Erythroblast (primary cell): Measurements from ENCODE around the gene STARD3.

Source experiments
- GATA1 ChIP-seq: IDR thresholded peaks from 2 replicates; pipeline ENCODE4 v1.6.1; 2011; ENCODE audit warnings: low read depth, mild to moderate bottlenecking, control low read depth, low read length, moderate library complexity
- POLR2A ChIP-seq: IDR thresholded peaks from 2 replicates; pipeline ENCODE4 v1.6.1; 2011; ENCODE audit warnings: mild to moderate bottlenecking, low read length

- no peak for TF ChIP-seq POLR2A
- no peak for TF ChIP-seq GATA1
These were observed 35.8 kb downstream of the STARD3 start for GRCh38 chr17:39672522-39673334.
